GM10266 (cell line): ENCODE data around the gene ACP6.
"Not testable (repeated sequence)": the region's sequence is repeated elsewhere in the genome, so short reads cannot be mapped to it uniquely, and the experiment has no call there.

Source experiments
- DNase-seq: peaks from one replicate; pipeline ENCODE4 v3.0.0; 2012; ENCODE audit errors: extremely low spot score
- TF ChIP-seq, protein P1 (sequence below): IDR thresholded peaks from 2 replicates; pipeline ENCODE4 v1.5.1; 2012; ENCODE audit warnings: mild to moderate bottlenecking, low read depth; ENCODE audit not compliant: control insufficient read depth, insufficient read depth; ENCODE audit errors: missing control alignments

The ACP6 gene

DNA sequence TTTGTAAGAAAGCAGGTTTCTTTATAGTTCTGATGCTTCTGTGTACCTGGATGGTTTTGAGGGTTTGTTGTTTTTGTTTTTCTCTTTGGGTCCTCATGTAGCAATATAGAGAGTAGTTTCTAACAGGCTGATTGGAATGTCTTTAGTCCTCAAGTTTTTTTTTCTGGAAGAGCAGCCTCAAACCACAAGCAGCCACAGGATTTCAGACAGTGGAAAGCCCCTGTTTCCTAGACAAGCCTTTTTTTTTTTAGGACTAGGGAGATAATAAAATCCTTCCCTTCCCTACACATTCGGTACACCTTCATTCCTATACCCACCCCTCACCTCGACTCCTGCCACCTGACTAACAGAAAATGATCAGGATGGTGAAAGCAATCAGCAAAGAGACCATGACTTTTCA, 47.6 kb downstream of the ACP6 start:
- TF ChIP-seq, protein P1, sequence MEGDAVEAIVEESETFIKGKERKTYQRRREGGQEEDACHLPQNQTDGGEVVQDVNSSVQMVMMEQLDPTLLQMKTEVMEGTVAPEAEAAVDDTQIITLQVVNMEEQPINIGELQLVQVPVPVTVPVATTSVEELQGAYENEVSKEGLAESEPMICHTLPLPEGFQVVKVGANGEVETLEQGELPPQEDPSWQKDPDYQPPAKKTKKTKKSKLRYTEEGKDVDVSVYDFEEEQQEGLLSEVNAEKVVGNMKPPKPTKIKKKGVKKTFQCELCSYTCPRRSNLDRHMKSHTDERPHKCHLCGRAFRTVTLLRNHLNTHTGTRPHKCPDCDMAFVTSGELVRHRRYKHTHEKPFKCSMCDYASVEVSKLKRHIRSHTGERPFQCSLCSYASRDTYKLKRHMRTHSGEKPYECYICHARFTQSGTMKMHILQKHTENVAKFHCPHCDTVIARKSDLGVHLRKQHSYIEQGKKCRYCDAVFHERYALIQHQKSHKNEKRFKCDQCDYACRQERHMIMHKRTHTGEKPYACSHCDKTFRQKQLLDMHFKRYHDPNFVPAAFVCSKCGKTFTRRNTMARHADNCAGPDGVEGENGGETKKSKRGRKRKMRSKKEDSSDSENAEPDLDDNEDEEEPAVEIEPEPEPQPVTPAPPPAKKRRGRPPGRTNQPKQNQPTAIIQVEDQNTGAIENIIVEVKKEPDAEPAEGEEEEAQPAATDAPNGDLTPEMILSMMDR = no peak
- no peak for DNase-seq

DNA sequence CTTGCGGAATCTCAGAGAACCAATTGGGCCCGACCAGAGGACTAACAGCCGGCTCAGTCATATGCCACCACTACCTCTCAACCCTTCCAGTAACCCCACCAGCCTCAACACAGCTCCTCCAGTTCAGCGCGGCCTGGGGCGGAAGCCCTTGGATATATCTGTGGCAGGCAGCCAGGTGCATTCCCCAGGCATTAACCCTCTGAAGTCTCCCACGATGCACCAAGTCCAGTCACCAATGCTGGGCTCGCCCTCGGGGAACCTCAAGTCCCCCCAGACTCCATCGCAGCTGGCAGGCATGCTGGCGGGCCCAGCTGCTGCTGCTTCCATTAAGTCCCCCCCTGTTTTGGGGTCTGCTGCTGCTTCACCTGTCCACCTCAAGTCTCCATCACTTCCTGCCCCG, 49.8 kb downstream of the ACP6 start:
- TF ChIP-seq, protein P1 = no peak
- no peak for DNase-seq

- TF ChIP-seq, protein P1 = no peak
- DNase-seq = no peak
These were observed 50.6 kb downstream of the ACP6 start for GRCh38 chr1:147619741-147620140.

GRCh38 chr1:147618771-147619170, 51.6 kb downstream of the ACP6 start:
- TF ChIP-seq, protein P1 = no peak
- DNase-seq = no peak

GRCh38 chr1:147618077-147618569, 52.2 kb downstream of the ACP6 start:
- DNase-seq = no peak
- TF ChIP-seq, protein P1 = no peak

GRCh38 chr1:147614966-147615365, 55.4 kb downstream of the ACP6 start:
- DNase-seq = not testable (repeated sequence)

DNA sequence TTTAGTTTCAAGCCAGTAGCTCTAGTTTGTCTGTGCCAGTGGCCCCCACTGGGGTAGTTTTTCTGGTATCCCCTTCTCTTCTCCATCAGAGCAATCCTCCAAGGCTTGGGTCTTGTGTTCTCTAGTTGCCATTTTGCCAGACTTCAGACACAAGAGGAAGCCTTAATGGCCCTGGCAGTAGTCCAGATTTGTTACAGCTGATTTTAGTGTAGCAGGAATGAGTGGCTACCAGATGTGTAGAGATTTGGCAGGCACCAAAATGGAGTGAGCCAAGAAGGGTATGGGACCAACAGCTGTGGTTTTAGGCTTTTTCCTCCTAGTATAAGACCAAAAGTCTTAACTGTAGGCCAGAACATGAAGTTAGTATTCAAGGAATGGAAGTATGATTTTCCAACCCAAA, 56.8 kb downstream of the ACP6 start:
- DNase-seq = no peak
- TF ChIP-seq, protein P1 = no peak

DNA sequence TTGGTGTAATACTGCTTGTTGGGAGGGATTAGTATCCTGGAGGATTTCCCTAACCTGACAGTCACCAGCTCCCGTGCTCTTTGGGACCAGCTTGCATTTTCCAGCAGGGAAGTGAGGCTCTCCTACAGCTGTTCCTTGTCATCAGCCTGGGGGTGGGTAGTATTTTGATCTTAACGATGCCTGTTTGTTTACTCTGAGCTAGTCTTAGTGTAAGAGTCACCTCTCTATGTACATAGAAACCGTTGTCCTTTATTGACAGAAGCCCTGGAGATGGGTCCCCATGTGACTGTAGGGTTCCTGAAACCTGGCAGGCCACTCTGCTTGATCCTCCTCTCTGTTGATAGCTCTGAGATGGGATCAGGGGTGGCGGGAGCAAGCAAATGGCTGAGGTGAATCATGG, 58.0 kb downstream of the ACP6 start:
- TF ChIP-seq, protein P1 = no peak

More for the DNA sequence above, 58.0 kb downstream of the ACP6 start:
- no peak for DNase-seq
